CD4-positive, alpha-beta T cell treated with Interleukin-6 at 100 ng/mL for 8 hours (primary cell): ENCODE data around the gene PRKG1.

Experiments
- DNase-seq: peaks from one replicate; pipeline ENCODE4 v3.0.0-alpha.2; 2020; ENCODE audit warnings: mixed read lengths, low spot score

The PRKG1 gene

GRCh38 chr10:52265131-52265926, 1191.0 kb downstream of the PRKG1 start:
- DNase-seq = no peak

DNA sequence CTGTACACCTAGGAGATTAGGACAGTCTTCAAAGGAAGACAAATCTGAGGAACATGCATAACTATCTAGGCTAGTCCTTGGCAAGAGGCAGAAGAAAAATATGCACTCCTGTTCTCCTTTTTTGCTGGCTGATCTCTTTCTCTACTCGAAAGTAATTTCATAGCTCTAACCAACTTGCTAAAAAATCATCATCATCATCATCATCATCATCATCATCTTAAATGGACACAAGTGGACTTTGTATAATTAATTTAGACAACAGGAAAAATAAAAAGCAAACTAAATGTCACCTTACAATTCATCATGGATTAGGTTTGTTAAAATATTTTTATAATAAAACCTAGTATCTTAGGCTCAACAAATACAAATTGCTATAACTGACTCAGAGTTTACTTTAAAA, 1192.6 kb downstream of the PRKG1 start:
- DNase-seq = no peak

DNA sequence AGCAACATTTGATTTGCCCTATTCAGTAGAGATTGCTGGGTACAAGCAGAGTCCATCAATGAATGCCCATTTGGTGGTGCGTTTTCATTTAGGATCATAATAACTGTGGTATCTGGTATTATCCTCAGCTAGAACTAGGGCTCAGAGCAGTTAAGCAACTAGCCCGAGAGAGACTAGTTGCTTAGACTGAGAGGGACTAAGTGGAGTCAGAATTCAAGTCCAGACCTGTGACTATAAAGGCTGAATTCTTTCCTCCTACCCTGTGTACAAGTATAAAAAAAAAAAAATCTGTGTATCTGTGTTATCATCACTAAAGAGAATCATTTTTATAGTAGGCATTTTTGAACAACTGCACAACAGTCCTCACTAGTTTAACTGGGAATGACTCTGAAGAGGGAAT, 1194.5 kb downstream of the PRKG1 start:
- DNase-seq = no peak

DNA sequence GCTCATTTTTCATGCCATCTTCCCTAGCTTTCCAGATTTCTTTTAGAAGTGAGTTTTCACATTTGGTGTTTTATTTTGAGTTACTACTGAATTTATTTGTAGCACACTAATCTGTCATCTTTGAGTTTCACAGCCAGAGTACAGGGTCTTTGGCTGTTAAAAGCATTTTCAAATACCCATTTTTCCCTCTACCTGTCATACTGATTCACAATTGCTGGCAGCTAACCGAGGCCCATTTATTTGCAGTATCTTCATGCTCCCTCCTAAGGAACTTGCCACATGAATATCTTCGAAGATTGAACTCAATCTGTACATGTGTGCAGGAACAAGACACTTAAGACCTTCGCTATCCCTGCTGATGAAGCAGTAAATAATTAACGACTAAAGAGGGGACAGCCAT, 1194.9 kb downstream of the PRKG1 start:
- DNase-seq = no peak

DNA sequence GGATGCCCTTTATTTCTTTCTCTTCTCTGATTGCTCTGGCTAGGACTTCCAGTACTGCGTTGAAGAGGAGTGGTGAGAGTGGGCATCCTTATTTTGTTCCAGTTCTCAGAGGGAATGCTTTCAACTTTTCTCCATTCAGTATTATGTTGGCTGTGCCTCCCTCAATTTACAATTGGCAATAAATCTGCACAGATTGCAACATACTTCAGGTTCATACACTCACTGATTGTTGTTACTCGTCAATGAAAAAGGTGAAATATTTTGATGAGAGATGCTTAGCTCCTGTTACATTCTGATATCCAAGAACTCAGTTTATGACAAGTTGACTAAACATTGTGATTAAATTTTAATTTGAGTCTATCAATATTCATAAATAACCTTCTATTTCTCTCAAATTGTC, 1201.9 kb downstream of the PRKG1 start:
- DNase-seq = no peak

DNA sequence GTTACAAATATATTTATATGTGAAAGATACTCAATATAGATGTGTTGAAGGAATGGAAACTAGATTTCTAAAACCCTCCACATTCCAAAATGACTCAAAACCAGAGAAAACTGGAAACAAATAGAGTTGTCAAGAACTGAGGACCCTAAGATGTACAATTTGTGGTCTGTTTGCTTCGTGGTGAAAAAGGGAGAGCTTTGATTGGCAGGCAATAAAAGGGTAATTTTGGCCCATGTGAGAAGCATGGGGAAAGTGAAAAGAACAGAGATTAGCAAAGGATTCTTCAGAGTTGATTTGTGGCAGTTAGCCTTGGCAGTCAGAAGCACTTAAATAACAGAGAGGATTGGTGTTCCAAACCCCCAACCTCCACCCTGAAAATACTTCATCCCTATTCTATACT, 1202.7 kb downstream of the PRKG1 start:
- DNase-seq = no peak

GRCh38 chr10:52279546-52279945, 1205.3 kb downstream of the PRKG1 start:
- no peak for DNase-seq

GRCh38 chr10:52280051-52280450, 1205.8 kb downstream of the PRKG1 start:
- DNase-seq = no peak

DNA sequence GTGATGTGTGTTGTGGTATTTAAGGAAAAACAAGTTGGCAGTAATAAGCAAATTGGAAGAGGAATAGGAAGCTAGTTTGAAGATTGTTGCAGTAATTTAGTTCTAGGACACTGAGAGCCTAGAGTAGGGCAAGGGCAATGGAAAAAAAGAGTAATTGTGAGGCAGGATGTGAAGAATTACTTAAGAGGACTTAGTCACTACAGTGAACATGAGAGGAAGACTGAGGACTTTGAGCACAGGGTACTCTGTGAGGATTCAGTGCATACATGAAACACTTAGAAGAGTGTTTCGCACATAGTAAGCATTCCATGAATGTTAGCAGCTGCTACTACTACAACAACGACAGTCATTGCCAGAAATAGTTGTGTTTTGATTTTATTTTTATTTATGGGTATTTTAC, 1208.9 kb downstream of the PRKG1 start:
- DNase-seq = no peak

GRCh38 chr10:52284416-52285013, 1210.2 kb downstream of the PRKG1 start:
- no peak for DNase-seq

DNA sequence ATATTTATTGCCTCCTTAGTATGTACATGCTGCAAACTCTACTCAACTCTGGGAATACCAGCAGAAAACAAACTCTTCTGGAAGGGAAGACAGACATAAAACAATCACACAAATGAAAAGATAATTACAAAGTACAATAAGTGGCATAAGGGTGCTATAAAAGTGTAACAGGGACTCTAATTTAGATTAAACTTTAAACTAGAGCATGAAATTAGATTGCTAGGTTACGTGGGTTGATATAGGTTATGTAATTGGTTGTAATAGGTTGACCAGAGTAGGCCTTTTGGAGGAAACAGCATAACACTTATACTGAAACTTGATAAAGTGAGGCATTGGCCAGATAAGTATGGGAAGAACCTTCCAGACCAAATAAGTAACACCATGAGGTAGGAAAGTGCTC, 1213.6 kb downstream of the PRKG1 start:
- no peak for DNase-seq

GRCh38 chr10:52297747-52298146, 1223.5 kb downstream of the PRKG1 start:
- no peak for DNase-seq

DNA sequence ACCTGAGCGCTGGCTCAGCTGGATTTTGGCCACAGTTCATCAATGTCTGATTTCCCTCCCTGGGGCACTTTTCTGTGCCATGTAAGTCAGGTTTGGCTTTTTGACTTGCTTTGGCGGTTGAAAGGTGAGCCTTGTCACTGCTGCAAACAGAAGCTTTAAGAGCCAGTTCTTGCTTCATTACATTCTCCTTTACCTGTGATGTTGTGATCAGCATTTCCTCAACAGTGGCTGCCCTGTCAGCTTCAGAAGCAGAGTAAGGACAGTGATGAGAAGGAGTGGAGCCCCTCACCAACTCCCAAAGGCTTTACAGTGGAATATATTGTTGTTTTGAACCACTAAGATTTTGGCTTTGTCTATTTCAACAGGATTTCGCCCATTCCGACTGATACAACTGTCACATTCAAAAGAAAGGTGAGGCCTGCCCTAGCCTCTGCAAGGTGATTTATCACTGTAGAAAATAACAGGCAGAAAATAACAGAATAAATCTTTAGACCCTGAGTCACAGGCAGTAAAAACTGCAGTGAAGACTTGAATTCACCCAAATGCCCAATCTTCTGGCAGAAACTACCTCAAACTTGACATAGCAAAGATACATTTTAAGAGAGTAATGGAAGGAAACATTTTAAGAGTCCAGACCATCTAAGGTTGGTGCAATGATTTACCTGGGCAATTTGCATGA, 1226.5 kb downstream of the PRKG1 start:
- no peak for DNase-seq

- DNase-seq = no peak
These were observed 1234.2 kb downstream of the PRKG1 start for GRCh38 chr10:52308251-52309031.

DNA sequence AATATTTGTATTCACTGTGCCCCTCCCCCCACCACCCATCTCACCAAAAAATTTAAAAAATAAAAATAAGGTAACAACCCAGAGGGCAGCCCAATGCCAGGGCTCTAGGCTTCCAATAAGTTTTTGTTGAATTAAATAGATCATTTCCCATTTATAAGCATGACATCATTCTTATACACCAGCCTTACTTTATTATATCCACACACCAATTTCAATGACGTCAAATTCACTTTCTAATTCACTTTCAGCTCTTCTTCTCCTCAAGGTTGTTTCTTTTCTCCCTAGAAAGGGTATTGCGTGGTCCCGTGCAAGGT, 1238.6 kb downstream of the PRKG1 start:
- DNase-seq = no peak

- DNase-seq = no peak
These were observed 1239.1 kb downstream of the PRKG1 start for GRCh38 chr10:52313256-52313932.

- DNase-seq = no peak
These were observed 1239.9 kb downstream of the PRKG1 start, which contains the start of gene DKK1 for GRCh38 chr10:52313933-52314821. Gene DKK1 (plus strand): TSS chr10:52314281. CDS start chr10:52314435, 154 bp downstream.

DNA sequence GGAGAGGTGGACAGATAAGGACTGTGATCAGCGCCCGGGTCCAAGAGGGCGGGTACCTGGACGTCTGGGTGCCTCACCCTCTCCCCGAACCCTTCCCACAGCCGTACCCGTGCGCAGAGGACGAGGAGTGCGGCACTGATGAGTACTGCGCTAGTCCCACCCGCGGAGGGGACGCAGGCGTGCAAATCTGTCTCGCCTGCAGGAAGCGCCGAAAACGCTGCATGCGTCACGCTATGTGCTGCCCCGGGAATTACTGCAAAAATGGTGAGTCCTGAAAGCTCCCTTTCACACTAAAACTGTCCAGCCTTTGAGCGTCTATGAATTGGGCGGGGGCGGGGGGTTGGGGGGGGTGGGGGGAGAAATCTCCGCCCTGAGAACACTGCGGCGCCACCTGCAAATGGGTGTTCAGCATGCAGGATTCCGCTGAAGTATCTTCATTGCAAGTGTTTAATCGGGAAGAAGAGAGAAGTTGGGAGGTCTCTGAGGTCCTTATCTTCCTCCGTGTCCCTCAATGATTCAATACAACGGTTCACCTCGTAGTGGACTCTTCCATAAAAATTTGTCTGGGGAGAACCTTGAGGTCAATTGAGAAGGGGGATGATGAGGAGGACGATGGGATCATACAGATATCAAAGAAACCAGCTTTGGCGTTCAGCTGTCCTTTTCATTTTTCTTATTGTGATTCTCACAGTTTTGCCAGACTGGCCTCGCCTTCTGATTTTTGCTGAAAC, 1240.7 kb downstream of the PRKG1 start:
- DNase-seq = no peak

- DNase-seq = no peak
These were observed 1241.7 kb downstream of the PRKG1 start for GRCh38 chr10:52316001-52316400.

DNA sequence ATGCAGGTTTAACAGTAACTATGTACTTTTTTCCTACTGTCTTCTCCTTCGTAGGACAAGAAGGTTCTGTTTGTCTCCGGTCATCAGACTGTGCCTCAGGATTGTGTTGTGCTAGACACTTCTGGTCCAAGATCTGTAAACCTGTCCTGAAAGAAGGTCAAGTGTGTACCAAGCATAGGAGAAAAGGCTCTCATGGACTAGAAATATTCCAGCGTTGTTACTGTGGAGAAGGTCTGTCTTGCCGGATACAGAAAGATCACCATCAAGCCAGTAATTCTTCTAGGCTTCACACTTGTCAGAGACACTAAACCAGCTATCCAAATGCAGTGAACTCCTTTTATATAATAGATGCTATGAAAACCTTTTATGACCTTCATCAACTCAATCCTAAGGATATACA, 1242.2 kb downstream of the PRKG1 start:
- DNase-seq = no peak
